ENCODE data around the gene CDCA8.
"Not testable (repeated sequence)": the region's sequence is repeated elsewhere in the genome, so short reads cannot be mapped to it uniquely, and the experiment has no call there.

CDCA8 gene

GRCh38 chr1:37726751-37727585, 34.7 kb downstream of the CDCA8 start:
- H3K27ac ChIP-seq (ENCODE audit: low read depth, low read length) = no peak overlapping the region
- no peaks in the 10 kb centered on the region for H3K36me3 ChIP-seq (ENCODE audit: insufficient read depth, low read length)
- H3K4me3 ChIP-seq (ENCODE audit: low read depth in 1 of 2, low read length in 2 of 2) = no peak overlapping the region
- H3K9me3 ChIP-seq (ENCODE audit: low read length) = no peaks in the 10 kb centered on the region
- H3K9ac ChIP-seq (ENCODE audit: low read length) = no peak overlapping the region
- peaks cover 0 to 6% of the 10 kb centered on the region in 2 donors for H3K27me3 ChIP-seq (ENCODE audit: control insufficient read depth in 1 of 2, insufficient read depth in 2 of 2, low read length in 2 of 2)
- H3K4me1 ChIP-seq (ENCODE audit: insufficient read depth, low read length) = no peaks in the 10 kb centered on the region

GRCh38 chr1:37728416-37728815, 36.1 kb downstream of the CDCA8 start:
- no peaks in the 10 kb centered on the region for H3K36me3 ChIP-seq (ENCODE audit: insufficient read depth, low read length)
- peaks cover 0 to 6% of the 10 kb centered on the region in 2 donors for H3K27me3 ChIP-seq (ENCODE audit: control insufficient read depth in 1 of 2, insufficient read depth in 2 of 2, low read length in 2 of 2)
- H3K9me3 ChIP-seq (ENCODE audit: low read length) = no peaks in the 10 kb centered on the region
- no peak overlapping the region for H3K27ac ChIP-seq (ENCODE audit: low read depth, low read length)
- H3K9ac ChIP-seq (ENCODE audit: low read length) = no peak overlapping the region
- H3K4me3 ChIP-seq (ENCODE audit: low read depth in 1 of 2, low read length in 2 of 2) = no peak overlapping the region
- no peaks in the 10 kb centered on the region for H3K4me1 ChIP-seq (ENCODE audit: insufficient read depth, low read length)

- no peak overlapping the region for H3K4me3 ChIP-seq (ENCODE audit: low read depth in 1 of 2, low read length in 2 of 2)
- no peaks in the 10 kb centered on the region for H3K4me1 ChIP-seq (ENCODE audit: insufficient read depth, low read length)
- no peak overlapping the region for H3K9ac ChIP-seq (ENCODE audit: low read length)
- no peaks in the 10 kb centered on the region for H3K9me3 ChIP-seq (ENCODE audit: low read length)
- peaks cover 0 to 6% of the 10 kb centered on the region in 2 donors for H3K27me3 ChIP-seq (ENCODE audit: control insufficient read depth in 1 of 2, insufficient read depth in 2 of 2, low read length in 2 of 2)
- H3K36me3 ChIP-seq (ENCODE audit: insufficient read depth, low read length) = no peaks in the 10 kb centered on the region
- H3K27ac ChIP-seq (ENCODE audit: low read depth, low read length) = no peak overlapping the region
These were observed 38.1 kb downstream of the CDCA8 start for GRCh38 chr1:37730376-37730775.

- Histone ChIP-seq H3K9ac (ENCODE audit: low read length) (no peak overlapping the region), H3K27ac (ENCODE audit: low read depth, low read length) (no peak overlapping the region), H3K4me3 (ENCODE audit: low read depth in 1 of 2, low read length in 2 of 2) (no peak overlapping the region), H3K27me3 (ENCODE audit: control insufficient read depth in 1 of 2, insufficient read depth in 2 of 2, low read length in 2 of 2) (peaks cover 0 to 5% of the 10 kb centered on the region in 2 donors), H3K9me3 (ENCODE audit: low read length) (no peaks in the 10 kb centered on the region), H3K4me1 (ENCODE audit: insufficient read depth, low read length) (no peaks in the 10 kb centered on the region), H3K36me3 (ENCODE audit: insufficient read depth, low read length) (no peaks in the 10 kb centered on the region)
These were observed 39.1 kb downstream of the CDCA8 start for GRCh38 chr1:37731312-37732019.

- Histone ChIP-seq H3K27ac (ENCODE audit: low read depth, low read length) (no peak overlapping the region), H3K9me3 (ENCODE audit: low read length) (no peaks in the 10 kb centered on the region), H3K4me3 (ENCODE audit: low read depth in 1 of 2, low read length in 2 of 2) (no peak overlapping the region), H3K27me3 (ENCODE audit: control insufficient read depth in 1 of 2, insufficient read depth in 2 of 2, low read length in 2 of 2) (no peaks in the 10 kb centered on the region), H3K36me3 (ENCODE audit: insufficient read depth, low read length) (no peaks in the 10 kb centered on the region), H3K4me1 (ENCODE audit: insufficient read depth, low read length) (no peaks in the 10 kb centered on the region), H3K9ac (ENCODE audit: low read length) (no peak overlapping the region)
These were observed 39.9 kb downstream of the CDCA8 start for GRCh38 chr1:37732111-37732780.

- no peak overlapping the region for H3K4me3 ChIP-seq (ENCODE audit: low read depth in 1 of 2, low read length in 2 of 2)
- no peak overlapping the region for H3K27ac ChIP-seq (ENCODE audit: low read depth, low read length)
- H3K4me1 ChIP-seq (ENCODE audit: insufficient read depth, low read length) = no peaks in the 10 kb centered on the region
- no peaks in the 10 kb centered on the region for H3K36me3 ChIP-seq (ENCODE audit: insufficient read depth, low read length)
- H3K27me3 ChIP-seq (ENCODE audit: control insufficient read depth in 1 of 2, insufficient read depth in 2 of 2, low read length in 2 of 2) = no peaks in the 10 kb centered on the region
- no peaks in the 10 kb centered on the region for H3K9me3 ChIP-seq (ENCODE audit: low read length)
- H3K9ac ChIP-seq (ENCODE audit: low read length) = no peak overlapping the region
These were observed 42.6 kb downstream of the CDCA8 start for GRCh38 chr1:37734629-37735591.

- H3K27ac ChIP-seq (ENCODE audit: low read depth, low read length); H3K4me3 ChIP-seq (ENCODE audit: low read depth in 1 of 2, low read length in 2 of 2); H3K36me3 ChIP-seq (ENCODE audit: insufficient read depth, low read length); H3K9ac ChIP-seq (ENCODE audit: low read length); H3K27me3 ChIP-seq (ENCODE audit: control insufficient read depth in 1 of 2, insufficient read depth in 2 of 2, low read length in 2 of 2); H3K9me3 ChIP-seq (ENCODE audit: low read length); H3K4me1 ChIP-seq (ENCODE audit: insufficient read depth, low read length): not testable (repeated sequence)
These were observed 45.7 kb downstream of the CDCA8 start for GRCh38 chr1:37737975-37738374.

- not testable (repeated sequence) for H3K9ac ChIP-seq (ENCODE audit: low read length); H3K4me1 ChIP-seq (ENCODE audit: insufficient read depth, low read length); H3K27ac ChIP-seq (ENCODE audit: low read depth, low read length); H3K4me3 ChIP-seq (ENCODE audit: low read depth in 1 of 2, low read length in 2 of 2); H3K27me3 ChIP-seq (ENCODE audit: control insufficient read depth in 1 of 2, insufficient read depth in 2 of 2, low read length in 2 of 2); H3K36me3 ChIP-seq (ENCODE audit: insufficient read depth, low read length); H3K9me3 ChIP-seq (ENCODE audit: low read length)
These were observed 46.3 kb downstream of the CDCA8 start for GRCh38 chr1:37738619-37739018.

- Histone ChIP-seq H3K36me3 (ENCODE audit: insufficient read depth, low read length) (no peaks in the 10 kb centered on the region), H3K4me1 (ENCODE audit: insufficient read depth, low read length) (no peaks in the 10 kb centered on the region), H3K9me3 (ENCODE audit: low read length) (no peaks in the 10 kb centered on the region), H3K27me3 (ENCODE audit: control insufficient read depth in 1 of 2, insufficient read depth in 2 of 2, low read length in 2 of 2) (no peaks in the 10 kb centered on the region), H3K4me3 (ENCODE audit: low read depth in 1 of 2, low read length in 2 of 2) (no peak overlapping the region), H3K27ac (ENCODE audit: low read depth, low read length) (no peak overlapping the region), H3K9ac (ENCODE audit: low read length) (no peak overlapping the region)
These were observed 46.9 kb downstream of the CDCA8 start for GRCh38 chr1:37739222-37739621.

- Histone ChIP-seq H3K36me3 (ENCODE audit: insufficient read depth, low read length) (no peaks in the 10 kb centered on the region), H3K9me3 (ENCODE audit: low read length) (no peaks in the 10 kb centered on the region), H3K27ac (ENCODE audit: low read depth, low read length) (no peak overlapping the region), H3K4me3 (ENCODE audit: low read depth in 1 of 2, low read length in 2 of 2) (no peak overlapping the region), H3K4me1 (ENCODE audit: insufficient read depth, low read length) (no peaks in the 10 kb centered on the region), H3K27me3 (ENCODE audit: control insufficient read depth in 1 of 2, insufficient read depth in 2 of 2, low read length in 2 of 2) (no peaks in the 10 kb centered on the region), H3K9ac (ENCODE audit: low read length) (no peak overlapping the region)
These were observed 48.8 kb downstream of the CDCA8 start for GRCh38 chr1:37741130-37741529.

GRCh38 chr1:37741662-37742061, 49.3 kb downstream of the CDCA8 start:
- Histone ChIP-seq H3K27me3 (ENCODE audit: control insufficient read depth in 1 of 2, insufficient read depth in 2 of 2, low read length in 2 of 2) (no peaks in the 10 kb centered on the region), H3K9ac (ENCODE audit: low read length) (no peak overlapping the region), H3K4me1 (ENCODE audit: insufficient read depth, low read length) (no peaks in the 10 kb centered on the region), H3K36me3 (ENCODE audit: insufficient read depth, low read length) (no peaks in the 10 kb centered on the region), H3K9me3 (ENCODE audit: low read length) (no peaks in the 10 kb centered on the region), H3K27ac (ENCODE audit: low read depth, low read length) (no peak overlapping the region), H3K4me3 (ENCODE audit: low read depth in 1 of 2, low read length in 2 of 2) (no peak overlapping the region)
